ENCODE data around the gene ZBTB22. TPM values are rescaled to one million over a fixed set of nuclear protein-coding genes. Genes with fewer than 3 reads are reported as not detected.
"Not testable (repeated sequence)": the region's sequence is repeated elsewhere in the genome, so short reads cannot be mapped to it uniquely, and the experiment has no call there.

Gene ZBTB22
- total RNA-seq, 1 experiment from 2014 or later, result 11.7 TPM

GRCh38 chr6:33365206-33365971 lies 47.8 kb upstream of the ZBTB22 start:
- H3K27ac ChIP-seq (ENCODE audit: low read depth, low read length); H4K20me1 ChIP-seq (ENCODE audit: insufficient read depth); H3K9me2 ChIP-seq (ENCODE audit: insufficient read depth); H3K36me3 ChIP-seq (ENCODE audit: control insufficient read depth in 1 of 2, insufficient read depth in 2 of 2, low read length in 2 of 2); RAD21 ChIA-PET (ENCODE audit: low non-redundant PET in 1 of 2, low total read pairs in 2 of 2, uncharacterized antibody in 2 of 2, unreplicated experiment in 2 of 2); H3K4me2 ChIP-seq (ENCODE audit: low read length); H2AFZ ChIP-seq (ENCODE audit: low read depth, low read length, poor library complexity, severe bottlenecking); CTCF ChIA-PET; H3K9ac ChIP-seq (ENCODE audit: low read length); H3K4me3 ChIP-seq (replicated peaks in 1 of 2; ENCODE audit: low read depth in 1 of 2, low read length in 2 of 2); H3K79me2 ChIP-seq (ENCODE audit: insufficient read depth, low read length); H3K9me3 ChIP-seq (ENCODE audit: control insufficient read depth in 1 of 2, insufficient read depth in 1 of 2, low read depth in 1 of 2, low read length in 2 of 2); BruUV-seq (replicated peaks); H3K27me3 ChIP-seq (ENCODE audit: insufficient read depth, low read length); intact Hi-C loops (cut with micrococcal nuclease); DNase-seq (ENCODE audit: low read depth, low spot score): not testable (repeated sequence)
- TF ChIP-seq CTCF (IDR thresholded peaks at IDR 0.05 in 2 of 3, conservative IDR thresholded peaks at IDR 0.05 in 1 of 3; ENCODE audit: borderline replicate concordance in 1 of 3, insufficient read depth in 1 of 3, low read depth in 2 of 3, low read length in 2 of 3), result peak in 1 of 3 experiments; percentile 19; a peak in 1 of 6 replicates
- POLR2A ChIA-PET, result interaction anchor here (0.6 kb wide), 1 partner anchor 40 kb away, joined by 3 read pairs; no protein-coding TSS in a partner anchor
- peaks cover 7 to 12% of the 10 kb centered on the region in 2 experiments; a peak in 3 of 4 replicates for H3K4me1 ChIP-seq (ENCODE audit: control insufficient read depth in 1 of 2, insufficient read depth in 2 of 2, low read length in 2 of 2)
- peak; percentile 82 for ATAC-seq

- ATAC-seq, result peak; percentile 78
- intact Hi-C loops (cut with micrococcal nuclease); H3K9me2 ChIP-seq (ENCODE audit: insufficient read depth); H3K36me3 ChIP-seq (ENCODE audit: control insufficient read depth in 1 of 2, insufficient read depth in 2 of 2, low read length in 2 of 2); H3K27me3 ChIP-seq (ENCODE audit: insufficient read depth, low read length); RAD21 ChIA-PET (ENCODE audit: low non-redundant PET in 1 of 2, low total read pairs in 2 of 2, uncharacterized antibody in 2 of 2, unreplicated experiment in 2 of 2); H3K9ac ChIP-seq (ENCODE audit: low read length); H4K20me1 ChIP-seq (ENCODE audit: insufficient read depth); H3K4me3 ChIP-seq (replicated peaks in 1 of 2; ENCODE audit: low read depth in 1 of 2, low read length in 2 of 2); H3K9me3 ChIP-seq (ENCODE audit: control insufficient read depth in 1 of 2, insufficient read depth in 1 of 2, low read depth in 1 of 2, low read length in 2 of 2); H3K27ac ChIP-seq (ENCODE audit: low read depth, low read length); BruUV-seq (replicated peaks); H3K79me2 ChIP-seq (ENCODE audit: insufficient read depth, low read length): not testable (repeated sequence)
- ChIA-PET CTCF (interaction anchor here (0.7 to 1.4 kb wide), 3 partner anchors 10 to 205 kb away, joined by 3 to 7 read pairs (median 3); no protein-coding TSS in a partner anchor), POLR2A (interaction anchor here (1.3 to 1.4 kb wide), 2 partner anchors 10 to 15 kb away, joined by 4 to 5 read pairs; no protein-coding TSS in a partner anchor)
- Histone ChIP-seq H3K4me1 (ENCODE audit: control insufficient read depth in 1 of 2, insufficient read depth in 2 of 2, low read length in 2 of 2) (peaks cover 7 to 12% of the 10 kb centered on the region in 2 experiments; a peak in 3 of 4 replicates), H3K4me2 (ENCODE audit: low read length) (peak overlapping the region; percentile 28; the same call in 1 of the 2 replicates), H2AFZ (ENCODE audit: low read depth, low read length, poor library complexity, severe bottlenecking) (peak overlapping the region; percentile 88)
- DNase-seq (ENCODE audit: low read depth, low spot score), result peak; percentile 27
Measured at GRCh38 chr6:33364475-33365205, 47.1 kb upstream of the ZBTB22 start.

GRCh38 chr6:33363486-33363885 lies 45.9 kb upstream of the ZBTB22 start:
- BruUV-seq (replicated peaks); H3K9ac ChIP-seq (ENCODE audit: low read length); H3K9me2 ChIP-seq (ENCODE audit: insufficient read depth); DNase-seq (ENCODE audit: low read depth, low spot score); H2AFZ ChIP-seq (ENCODE audit: low read depth, low read length, poor library complexity, severe bottlenecking); ATAC-seq; intact Hi-C loops (cut with micrococcal nuclease); H3K4me2 ChIP-seq (ENCODE audit: low read length); H3K27ac ChIP-seq (ENCODE audit: low read depth, low read length); H3K4me3 ChIP-seq (replicated peaks in 1 of 2; ENCODE audit: low read depth in 1 of 2, low read length in 2 of 2); H4K20me1 ChIP-seq (ENCODE audit: insufficient read depth); H3K36me3 ChIP-seq (ENCODE audit: control insufficient read depth in 1 of 2, insufficient read depth in 2 of 2, low read length in 2 of 2); H3K79me2 ChIP-seq (ENCODE audit: insufficient read depth, low read length); RAD21 ChIA-PET (ENCODE audit: low non-redundant PET in 1 of 2, low total read pairs in 2 of 2, uncharacterized antibody in 2 of 2, unreplicated experiment in 2 of 2); H3K9me3 ChIP-seq (ENCODE audit: control insufficient read depth in 1 of 2, insufficient read depth in 1 of 2, low read depth in 1 of 2, low read length in 2 of 2): not testable (repeated sequence)
- Histone ChIP-seq H3K4me1 (ENCODE audit: control insufficient read depth in 1 of 2, insufficient read depth in 2 of 2, low read length in 2 of 2) (peaks cover 7 to 12% of the 10 kb centered on the region in 2 experiments; a peak in 3 of 4 replicates), H3K27me3 (ENCODE audit: insufficient read depth, low read length) (peaks cover 11% of the 10 kb centered on the region; the same call in 1 of the 2 replicates)
- CTCF ChIA-PET, result interaction anchor here (1.0 to 1.4 kb wide), 2 partner anchors 11 to 18 kb away, joined by 3 to 7 read pairs; no protein-coding TSS in a partner anchor
- POLR2A ChIA-PET, result interaction anchor here (1.4 kb wide), 1 partner anchor 11 kb away, joined by 5 read pairs; no protein-coding TSS in a partner anchor
